NCI-H748 treated with DMSO at 0.1 percent for 48 hours (cell line): Measurements from ENCODE around the gene PRG3.
"Not testable (repeated sequence)": the region's sequence is repeated elsewhere in the genome, so short reads cannot be mapped to it uniquely, and the experiment has no call there.

ENCODE experiments used
- DNase-seq: peaks from one replicate; lab custom pipeline; 2025; lab: John Stamatoyannopoulos, UW

PRG3 gene

GRCh38 chr11:57387289-57388030 is 6.5 kb upstream of the PRG3 start:
- DNase-seq = no peak

DNA sequence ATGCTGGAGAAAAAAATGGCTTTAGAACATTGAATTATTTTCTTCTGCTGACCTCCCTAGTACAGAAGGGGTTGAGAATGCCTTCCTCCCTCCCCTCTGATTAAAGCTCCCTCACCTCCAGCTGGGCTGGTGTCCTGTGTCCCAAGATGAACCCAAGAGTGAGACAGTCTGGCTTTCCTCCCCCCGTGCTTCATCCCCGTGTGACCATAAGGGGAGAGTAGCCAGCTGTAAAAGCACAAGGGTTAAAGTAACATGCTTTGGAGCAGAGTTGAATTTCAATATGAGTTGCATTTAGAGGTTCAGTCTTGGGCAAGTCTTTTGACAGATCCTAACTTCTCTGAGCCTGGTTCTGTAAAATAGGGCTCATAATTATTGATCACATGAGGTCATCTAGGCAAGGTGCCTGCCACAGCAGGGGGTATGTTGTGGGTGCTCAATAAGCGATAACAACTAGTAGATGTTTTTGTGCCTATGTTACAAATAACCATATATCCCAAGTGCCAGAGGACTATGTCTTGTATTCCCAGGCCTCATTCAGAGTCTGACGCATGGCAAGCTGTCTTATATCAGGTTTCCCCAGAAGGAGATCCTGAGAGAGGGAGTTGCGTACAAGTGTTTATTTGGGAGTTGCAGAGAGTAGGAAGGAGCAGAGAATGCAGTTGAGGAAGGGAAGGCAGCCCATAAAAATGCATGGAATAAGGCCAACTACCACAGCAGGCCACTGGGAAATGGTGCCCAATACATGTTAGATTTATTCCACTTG is 5.4 kb upstream of the PRG3 start:
- no peak for DNase-seq

- DNase-seq = no peak
Measured at GRCh38 chr11:57379732-57380131, 1.2 kb downstream of the PRG3 start.

- no peak for DNase-seq
Measured at GRCh38 chr11:57378186-57378585, 2.8 kb downstream of the PRG3 start.

DNA sequence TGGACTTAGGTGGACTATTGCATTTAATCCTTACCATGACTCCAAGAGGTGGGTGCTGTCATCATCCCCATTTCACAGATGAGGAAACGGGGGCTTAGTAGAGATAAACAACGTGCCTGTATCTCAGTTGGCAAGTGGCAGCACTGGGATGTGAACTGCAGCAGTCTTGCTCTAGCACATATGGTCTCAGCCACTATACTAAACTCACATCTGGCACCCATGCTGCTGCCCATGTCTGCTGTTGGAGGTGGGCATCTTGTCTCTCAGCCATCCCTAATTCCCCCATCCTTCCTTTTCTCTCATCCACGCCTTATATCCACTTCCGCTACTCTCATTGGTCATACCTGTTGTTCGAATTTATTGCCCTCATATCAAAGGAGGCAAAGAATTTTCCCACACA is 3.8 kb downstream of the PRG3 start:
- DNase-seq = no peak

GRCh38 chr11:57376095-57377090 is 4.6 kb downstream of the PRG3 start:
- no peak for DNase-seq

GRCh38 chr11:57375490-57375889 is 5.5 kb downstream of the PRG3 start:
- no peak for DNase-seq

GRCh38 chr11:57374966-57375365 is 6.0 kb downstream of the PRG3 start:
- DNase-seq = no peak

DNA sequence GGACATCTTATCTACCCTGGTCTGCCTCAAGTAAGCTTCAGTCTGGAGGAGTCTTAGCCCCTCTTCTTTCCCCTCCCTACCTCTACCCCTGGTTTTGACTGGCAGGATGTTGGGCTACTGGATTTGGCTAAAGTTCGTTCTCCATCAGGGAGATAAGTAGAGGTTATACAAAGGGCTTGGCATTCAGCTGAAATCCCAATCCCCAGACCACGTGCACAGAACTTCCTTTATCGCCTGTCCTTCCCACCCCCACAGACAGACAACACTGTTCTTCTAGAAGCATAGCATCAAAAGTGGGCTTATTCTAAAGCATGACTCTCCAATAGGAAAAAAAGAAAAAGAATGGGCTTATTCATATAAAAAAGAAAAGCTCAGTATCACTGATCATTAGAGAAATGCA is 7.8 kb downstream of the PRG3 start:
- no peak for DNase-seq

DNA sequence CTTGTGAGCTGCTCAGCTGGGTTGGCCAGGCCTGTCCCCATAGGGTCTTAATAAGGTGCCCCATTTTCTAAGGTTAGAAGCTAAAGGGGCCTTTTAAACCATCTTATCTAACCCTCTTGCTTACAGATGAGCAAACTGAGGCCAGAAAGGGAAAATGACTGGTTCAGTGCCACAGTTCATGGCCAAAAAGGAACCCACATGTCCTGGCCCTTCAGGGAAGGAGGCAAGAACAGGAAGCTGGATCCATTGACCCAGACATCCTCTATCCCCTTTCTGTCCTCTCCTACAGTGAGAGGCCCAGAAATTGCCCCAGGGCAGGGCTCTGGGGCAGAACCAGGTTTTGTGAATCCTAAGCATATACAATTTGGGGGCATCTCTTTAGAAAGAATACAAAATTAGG is 10.0 kb downstream of the PRG3 start:
- no peak for DNase-seq

DNA sequence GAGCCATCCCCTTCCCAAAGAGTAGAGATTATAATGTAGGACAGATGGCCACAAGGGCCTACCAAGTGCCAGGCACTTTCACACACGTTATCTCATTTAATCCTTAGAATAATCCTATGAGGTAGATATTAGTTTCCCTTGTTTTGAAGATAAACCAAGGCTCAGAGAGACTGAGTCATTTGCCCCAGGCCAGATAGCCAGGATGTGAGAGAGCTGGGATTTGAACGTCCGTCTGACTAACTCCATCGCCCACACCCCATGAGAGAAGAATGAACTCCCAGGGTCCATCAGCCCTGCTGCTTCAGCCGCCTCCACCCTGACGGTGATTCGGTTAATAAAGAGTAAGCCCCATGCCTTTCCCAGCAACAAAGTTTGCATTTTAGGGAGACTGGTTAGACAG is 10.7 kb downstream of the PRG3 start:
- no peak for DNase-seq

GRCh38 chr11:57368845-57369232 is 12.1 kb downstream of the PRG3 start:
- no peak for DNase-seq

DNA sequence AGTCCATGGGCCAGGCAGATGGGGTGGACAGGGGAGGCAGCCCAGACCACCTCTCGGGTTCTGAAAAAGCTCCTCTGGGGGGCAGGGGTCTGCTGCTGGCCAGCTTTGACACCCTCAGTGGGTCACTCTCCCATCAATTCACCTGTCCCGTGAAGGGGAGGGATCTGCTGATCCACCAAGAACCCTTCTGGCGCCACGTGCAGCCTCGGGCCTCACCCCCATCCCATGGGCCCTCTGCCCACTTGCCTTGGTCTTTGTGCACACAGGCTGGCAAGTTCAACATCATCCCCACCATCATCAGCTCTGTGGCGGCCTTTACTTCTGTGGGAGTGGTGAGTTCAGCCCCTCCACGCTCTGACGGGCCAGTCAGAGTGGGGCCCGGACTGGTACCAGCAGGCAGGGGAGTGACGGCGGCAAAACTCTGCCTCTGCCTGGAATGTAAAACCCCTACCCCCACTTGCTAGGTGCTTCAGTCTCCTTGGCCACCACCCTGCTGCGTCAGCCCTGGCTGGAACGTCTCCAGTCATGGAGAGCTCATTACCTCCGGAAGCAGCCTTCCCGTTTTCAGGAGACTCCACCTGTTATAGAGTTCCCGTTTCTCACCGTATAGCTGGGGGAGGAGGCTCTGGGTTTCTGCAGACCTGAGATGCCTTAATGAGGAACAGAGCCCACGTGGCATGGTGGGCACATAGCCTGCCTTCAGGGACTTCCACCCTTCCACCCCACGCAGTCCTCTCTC is 12.7 kb downstream of the PRG3 start:
- DNase-seq = no peak

- DNase-seq = no peak
Measured at GRCh38 chr11:57364851-57365660, 15.9 kb downstream of the PRG3 start.

DNA sequence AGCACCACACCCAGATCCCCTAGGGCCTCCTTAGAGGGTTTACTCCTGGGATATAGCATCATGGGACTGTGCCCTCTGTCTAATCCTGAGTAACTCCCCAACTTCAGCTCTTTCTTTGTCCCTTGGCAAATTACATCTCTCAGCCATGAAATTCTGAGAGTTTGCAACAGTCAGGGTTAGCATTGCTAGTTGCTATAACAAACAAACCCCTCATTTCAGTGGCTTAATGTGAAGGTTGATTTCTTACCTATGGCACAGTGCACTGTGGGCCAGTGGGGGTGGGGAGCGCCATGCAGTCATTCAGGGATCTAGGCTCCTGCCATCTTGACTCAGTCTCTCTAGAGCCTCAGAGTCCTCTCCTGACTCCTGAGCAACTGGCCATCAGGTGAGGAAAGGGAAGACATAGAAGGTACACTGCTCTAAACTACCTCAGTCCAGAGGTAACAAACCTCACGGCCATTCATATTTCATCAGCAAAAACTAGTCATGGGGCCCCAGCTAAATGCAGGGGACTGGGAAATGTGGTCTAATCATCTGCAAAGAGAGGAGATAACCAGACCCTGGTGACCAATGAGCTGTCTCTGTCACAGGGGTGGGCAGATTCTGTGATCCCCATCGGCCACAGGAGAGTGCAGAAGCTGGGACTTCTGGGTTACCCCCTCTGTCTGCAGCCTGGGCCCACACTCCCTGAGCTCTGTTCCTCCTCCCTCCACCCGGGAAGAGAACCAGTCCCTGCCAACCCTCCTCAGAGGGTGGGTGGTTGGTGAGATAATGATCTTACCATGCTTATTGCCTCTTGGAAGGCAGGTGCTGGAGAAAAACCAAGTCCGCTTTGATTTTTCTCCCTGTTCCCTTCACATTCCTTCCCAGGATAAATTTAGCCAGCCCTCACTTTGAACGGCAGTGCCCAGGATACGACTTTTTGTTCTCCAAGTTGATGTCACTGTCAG is 17.5 kb downstream of the PRG3 start:
- DNase-seq = no peak

DNA sequence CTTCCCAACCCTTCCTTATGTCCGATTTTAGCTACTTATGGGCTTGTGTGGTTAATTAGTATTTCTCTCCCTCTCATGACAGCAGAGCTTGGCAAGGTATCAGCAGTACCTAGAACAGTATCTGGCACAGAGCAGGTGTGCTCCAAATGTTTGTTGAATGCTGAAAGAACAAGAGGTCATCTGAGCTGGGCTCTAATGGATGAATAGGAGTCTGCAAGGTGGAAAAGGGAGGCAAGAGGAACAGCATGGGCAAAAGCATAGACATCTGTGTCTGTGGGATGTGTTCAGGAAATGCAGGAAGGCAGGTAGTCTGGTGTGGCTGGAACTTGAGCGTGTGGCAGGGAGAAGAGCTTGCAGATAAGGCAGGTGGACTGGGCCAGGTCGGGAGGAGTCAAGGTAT is 19.0 kb downstream of the PRG3 start:
- no peak for DNase-seq

GRCh38 chr11:57361420-57361819 is 19.5 kb downstream of the PRG3 start:
- DNase-seq = not testable (repeated sequence)

DNA sequence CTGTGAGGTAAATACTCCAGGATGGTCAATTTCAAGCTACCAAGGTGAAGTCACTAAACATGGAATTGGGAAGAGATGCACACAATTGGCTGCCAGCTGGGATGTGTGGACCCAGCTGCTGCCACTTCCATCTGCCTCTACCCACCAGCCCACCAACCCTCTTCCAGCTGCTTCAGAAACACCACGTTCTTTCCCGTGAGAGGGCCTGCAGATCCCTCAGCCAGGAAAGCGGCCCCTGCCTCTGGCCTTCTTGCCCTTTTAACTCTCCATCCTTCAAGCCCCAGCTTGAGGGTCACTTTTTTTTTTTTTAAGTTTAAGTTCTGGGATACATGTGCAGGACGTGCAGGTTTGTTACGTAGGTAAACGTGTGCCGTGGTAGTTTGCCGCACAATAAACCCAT is 20.0 kb downstream of the PRG3 start:
- no peak for DNase-seq

- DNase-seq = no peak
Measured at GRCh38 chr11:57359896-57360690, 20.9 kb downstream of the PRG3 start.
